Peyer's patch (tissue), 4 donors: Measurements from ENCODE around the gene DNAJB12. TPM values are rescaled to one million over a fixed set of nuclear protein-coding genes. Genes with fewer than 3 reads are reported as not detected.

Experiments
- DNase-seq, 3 donors: peaks; one replicate each; pipeline ENCODE4 v3.0.0-alpha.2; 2017 to 2019
- H3K27ac ChIP-seq, 4 donors: fragments of 200-600 bp; sonication (generic); one replicate each; pipeline ENCODE4 v1.5.1; 2016 to 2019
- H3K27me3 ChIP-seq, 2 donors: fragments of 200-600 bp; sonication (generic); one replicate each; pipeline ENCODE4 v1.5.1; 2019
- H3K36me3 ChIP-seq, 3 donors: fragments of 200-600 bp; sonication (generic); one replicate each; pipeline ENCODE4 v1.5.1; 2016 to 2019
- H3K4me1 ChIP-seq, 4 donors: fragments of 200-600 bp; sonication (generic); one replicate each; pipeline ENCODE4 v1.5.1; 2016 to 2019
- H3K4me3 ChIP-seq, 4 donors: fragments of 200-600 bp; sonication (generic); 1 replicate in 3 of 4; 2 replicates in 1 of 4; pipeline ENCODE4 v1.5.1; 2016 to 2019; ENCODE audit warnings: mild to moderate bottlenecking in 1 of 4
- H3K9me3 ChIP-seq, 4 donors: fragments of 200-600 bp; sonication (generic); one replicate each; pipeline ENCODE4 v1.5.1; 2016 to 2019; ENCODE audit warnings: mild to moderate bottlenecking in 1 of 4
- POLR2A ChIP-seq, 2 donors: fragments of 450-650 bp; IDR thresholded peaks; one replicate each; pipeline ENCODE4 v1.5.1; 2017; ENCODE audit warnings: antibody characterized with exemption in 2 of 2, mild to moderate bottlenecking in 2 of 2, moderate library complexity in 2 of 2
- total RNA-seq, 4 donors: library from RNA; depleted of rRNA; stranded (reverse); fragments of >200 nt; gene quantifications; one replicate each; pipeline ENCODE4 v1.1.0, GENCODE V29; 2016
- TF ChIP-seq, protein P1 (sequence below), 6 experiments: fragments of 450-650 bp in 4 of 6; fragments of 200-600 bp in 2 of 6; sonication (generic) in 1 of 6; IDR thresholded peaks; one replicate each; pipeline ENCODE4 v1.5.1; 2017 to 2019; ENCODE audit warnings: antibody characterized with exemption in 6 of 6, mild to moderate bottlenecking in 3 of 6, moderate library complexity in 1 of 6

The DNAJB12 gene
- total RNA-seq, 4 donors from 2014 or later: 33.0 to 54.1 (median 47.2) TPM

DNA sequence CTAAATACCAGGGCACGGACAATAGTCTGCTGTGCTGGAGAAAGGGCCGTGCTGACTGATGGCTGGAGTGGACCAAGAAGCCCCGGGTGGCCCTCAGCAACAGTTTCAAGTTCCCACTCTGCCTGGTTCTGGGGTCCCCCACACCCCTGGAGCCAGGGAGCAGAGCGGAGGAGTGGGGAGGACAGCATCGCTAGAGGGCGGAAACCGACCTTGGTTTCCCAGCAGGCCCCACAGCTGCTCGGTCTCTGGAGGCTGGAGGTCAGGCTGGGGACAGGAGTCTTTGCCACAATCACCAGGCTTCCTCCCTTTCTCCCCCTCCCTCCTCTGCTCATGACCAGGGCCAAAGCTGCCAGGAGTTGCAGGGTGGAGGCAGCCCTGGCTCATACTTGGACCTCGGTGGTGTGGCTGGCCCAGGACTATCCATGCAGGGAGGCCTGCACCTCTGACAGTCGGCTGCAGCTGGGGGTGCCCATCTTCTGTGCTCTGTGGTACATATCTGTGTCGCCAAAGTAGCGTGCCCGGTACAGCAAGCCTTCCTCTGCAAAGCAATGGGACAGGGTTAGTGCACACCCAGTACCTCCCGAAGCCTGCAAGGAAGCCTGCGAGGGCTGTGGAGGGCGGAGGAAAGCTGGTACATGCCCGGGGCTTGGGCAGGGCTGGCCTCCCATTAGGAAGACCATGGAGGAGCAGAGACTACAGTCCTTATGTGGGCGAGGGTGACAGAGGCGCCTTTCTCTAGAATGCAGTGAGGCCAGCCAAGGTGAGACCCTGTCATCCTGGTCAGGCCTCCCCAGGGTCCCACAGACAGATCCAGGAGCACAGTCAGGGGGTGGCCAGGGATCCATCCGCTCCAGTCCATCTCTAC lies 19.1 kb downstream of the DNAJB12 start:
- TF ChIP-seq, protein P1, sequence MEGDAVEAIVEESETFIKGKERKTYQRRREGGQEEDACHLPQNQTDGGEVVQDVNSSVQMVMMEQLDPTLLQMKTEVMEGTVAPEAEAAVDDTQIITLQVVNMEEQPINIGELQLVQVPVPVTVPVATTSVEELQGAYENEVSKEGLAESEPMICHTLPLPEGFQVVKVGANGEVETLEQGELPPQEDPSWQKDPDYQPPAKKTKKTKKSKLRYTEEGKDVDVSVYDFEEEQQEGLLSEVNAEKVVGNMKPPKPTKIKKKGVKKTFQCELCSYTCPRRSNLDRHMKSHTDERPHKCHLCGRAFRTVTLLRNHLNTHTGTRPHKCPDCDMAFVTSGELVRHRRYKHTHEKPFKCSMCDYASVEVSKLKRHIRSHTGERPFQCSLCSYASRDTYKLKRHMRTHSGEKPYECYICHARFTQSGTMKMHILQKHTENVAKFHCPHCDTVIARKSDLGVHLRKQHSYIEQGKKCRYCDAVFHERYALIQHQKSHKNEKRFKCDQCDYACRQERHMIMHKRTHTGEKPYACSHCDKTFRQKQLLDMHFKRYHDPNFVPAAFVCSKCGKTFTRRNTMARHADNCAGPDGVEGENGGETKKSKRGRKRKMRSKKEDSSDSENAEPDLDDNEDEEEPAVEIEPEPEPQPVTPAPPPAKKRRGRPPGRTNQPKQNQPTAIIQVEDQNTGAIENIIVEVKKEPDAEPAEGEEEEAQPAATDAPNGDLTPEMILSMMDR (IDR thresholded peaks at IDR 0.05): peak in 1 of 6 experiments; percentile 15
- TF ChIP-seq POLR2A (IDR thresholded peaks at IDR 0.05): no peak
- H3K4me1 ChIP-seq: peaks cover 9 to 64% (median 51%) of the 10 kb centered on the region in 4 donors
- peaks cover 0 to 65% (median 0%) of the 10 kb centered on the region in 3 donors for H3K36me3 ChIP-seq
- H3K27ac ChIP-seq: peak overlapping the region; percentile 89 to 94 (median 91)
- peak overlapping the region in 3 of 4 donors; percentile 10 to 30 (median 20) for H3K4me3 ChIP-seq
- no peaks in the 10 kb centered on the region for H3K9me3 ChIP-seq
- H3K27me3 ChIP-seq: no peaks in the 10 kb centered on the region
- peak; percentile 61 to 90 (median 83) for DNase-seq

DNA sequence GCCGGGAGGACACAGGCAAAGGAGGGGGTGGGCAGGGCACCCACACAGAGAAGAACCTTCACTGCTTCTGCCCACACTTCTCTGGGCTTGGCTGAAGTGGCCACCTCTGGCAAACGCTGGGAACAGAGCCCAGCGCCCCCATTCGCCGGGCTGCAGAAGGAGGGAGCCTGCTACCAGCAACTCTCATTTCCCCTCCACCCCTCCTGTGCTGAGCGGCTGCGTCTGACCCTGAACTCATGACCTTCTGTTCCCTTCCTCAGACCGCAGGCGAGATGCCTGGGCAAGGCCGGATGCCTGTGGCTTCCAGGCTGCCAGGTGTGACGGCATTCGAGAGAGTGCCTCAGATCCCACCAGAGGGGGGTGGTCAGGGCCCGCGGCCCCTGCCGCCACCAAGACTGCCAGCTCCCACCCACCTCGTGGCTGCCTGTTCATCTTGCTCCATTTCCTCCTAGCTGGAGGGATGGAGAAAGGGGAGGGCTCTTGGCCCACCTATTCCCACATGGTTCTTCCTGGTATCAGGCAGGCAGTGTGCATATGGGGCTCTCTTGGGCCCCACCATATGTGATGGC lies 19.8 kb downstream of the DNAJB12 start:
- Histone ChIP-seq H3K9me3 (no peaks in the 10 kb centered on the region), H3K4me3 (peak overlapping the region in 3 of 4 donors; percentile 10 to 30 (median 20)), H3K27ac (peak overlapping the region; percentile 89 to 94 (median 91)), H3K4me1 (peaks cover 9 to 64% (median 51%) of the 10 kb centered on the region in 4 donors), H3K27me3 (no peaks in the 10 kb centered on the region), H3K36me3 (peaks cover 0 to 64% (median 0%) of the 10 kb centered on the region in 3 donors)
- TF ChIP-seq, protein P1 (IDR thresholded peaks at IDR 0.05): peak in 2 of 6 experiments; percentile 18 to 33
- no peak for TF ChIP-seq POLR2A (IDR thresholded peaks at IDR 0.05)
- peak; percentile 71 to 97 (median 97) for DNase-seq

DNA sequence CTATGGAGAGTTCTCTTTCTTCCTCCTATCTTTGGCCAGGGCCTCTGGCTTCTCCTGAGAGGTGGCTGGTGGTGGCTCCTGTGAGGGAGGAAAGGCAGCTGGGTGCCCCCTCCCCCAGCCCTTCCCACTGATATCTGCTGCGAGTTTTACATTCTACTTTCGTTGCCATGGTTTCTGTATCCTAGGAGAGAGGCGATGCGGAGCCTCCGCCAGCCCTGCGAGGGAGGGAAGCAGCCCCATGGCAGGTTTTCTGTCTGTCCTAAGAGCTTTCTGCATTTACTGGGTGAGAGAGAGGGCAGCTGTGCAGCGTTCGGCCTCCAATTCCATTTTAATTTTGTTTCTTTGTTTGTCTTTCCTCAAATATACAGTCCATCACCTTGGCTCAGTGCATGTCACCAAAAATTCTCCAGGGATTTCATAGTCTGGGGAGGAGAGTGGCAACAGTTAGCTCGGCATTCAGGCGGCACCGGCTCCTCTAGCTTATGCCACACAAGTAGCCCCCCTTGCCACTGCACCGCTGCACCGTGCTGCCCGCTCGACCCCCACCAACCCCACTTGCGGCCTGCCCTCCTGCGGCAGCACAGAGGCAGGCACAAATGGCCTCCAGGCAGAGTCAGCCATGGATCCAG lies 20.4 kb downstream of the DNAJB12 start:
- H3K4me3 ChIP-seq: peak overlapping the region in 1 of 4 donors; percentile 30
- peak in 2 of 3 donors; percentile 50 to 63 for DNase-seq
- TF ChIP-seq POLR2A (IDR thresholded peaks at IDR 0.05): no peak
- TF ChIP-seq, protein P1 (IDR thresholded peaks at IDR 0.05): no peak
- peaks cover 9 to 64% (median 54%) of the 10 kb centered on the region in 4 donors for H3K4me1 ChIP-seq
- peaks cover 0 to 58% (median 0%) of the 10 kb centered on the region in 3 donors for H3K36me3 ChIP-seq
- no peaks in the 10 kb centered on the region for H3K27me3 ChIP-seq
- peak overlapping the region; percentile 89 to 94 (median 91) for H3K27ac ChIP-seq
- no peaks in the 10 kb centered on the region for H3K9me3 ChIP-seq

DNA sequence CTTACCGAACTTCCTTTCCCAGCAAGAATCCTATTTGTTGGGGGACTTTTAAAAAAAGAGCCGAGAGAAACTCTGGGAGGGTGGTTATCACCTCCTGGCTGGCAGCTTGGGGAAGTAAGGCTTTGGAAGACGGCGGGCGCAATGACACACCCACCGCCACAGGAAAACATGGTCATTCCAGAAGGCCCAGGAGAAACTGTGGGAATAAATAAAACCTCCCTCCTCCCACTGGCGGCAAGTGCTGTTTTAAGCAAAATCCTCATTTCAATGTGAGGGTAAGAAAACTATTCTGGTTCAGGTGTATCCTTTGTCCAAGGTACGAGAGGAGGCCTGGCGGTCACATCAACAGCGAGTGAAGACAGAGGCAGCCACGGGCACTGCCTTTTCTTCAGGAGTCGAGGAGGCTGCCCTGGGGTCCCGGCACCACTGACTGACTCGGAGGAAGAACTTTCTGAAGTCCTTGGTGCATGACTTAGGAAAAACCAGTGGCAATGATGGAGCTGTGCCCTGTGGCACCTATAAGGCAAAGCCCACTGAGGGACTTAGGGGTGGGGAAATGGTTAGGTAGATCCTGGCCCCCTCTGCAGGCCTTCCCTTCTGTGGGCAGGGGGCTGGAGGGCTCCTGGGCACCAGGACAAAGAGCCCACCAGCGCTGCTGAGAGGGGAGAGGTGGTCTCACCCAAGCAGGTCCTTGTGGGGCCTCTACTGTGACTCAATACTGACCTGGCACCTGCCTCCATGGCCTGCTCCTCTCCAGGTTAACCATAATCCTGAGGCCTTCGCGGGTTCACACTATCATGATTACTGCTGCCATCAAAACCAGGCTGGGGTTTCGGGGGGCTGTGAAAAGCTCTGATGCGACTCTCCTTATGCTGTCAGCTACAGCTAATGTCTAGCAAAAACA lies 21.4 kb downstream of the DNAJB12 start:
- DNase-seq: no peak
- H3K4me1 ChIP-seq: peaks cover 9 to 71% (median 61%) of the 10 kb centered on the region in 4 donors
- no peaks in the 10 kb centered on the region for H3K27me3 ChIP-seq
- H3K36me3 ChIP-seq: peaks cover 0 to 48% (median 0%) of the 10 kb centered on the region in 3 donors
- H3K9me3 ChIP-seq: no peaks in the 10 kb centered on the region
- no peak overlapping the region for H3K4me3 ChIP-seq
- H3K27ac ChIP-seq: peak overlapping the region; percentile 89 to 94 (median 91)
- TF ChIP-seq, protein P1 (IDR thresholded peaks at IDR 0.05): no peak
- no peak for TF ChIP-seq POLR2A (IDR thresholded peaks at IDR 0.05)
